ENCODE results near the gene REM1. TPM values are rescaled to one million over a fixed set of nuclear protein-coding genes. Genes with fewer than 3 reads are reported as not detected.

The REM1 gene
- total RNA-seq, 1 donor from 2014 or later: 2.8 TPM

- TF ChIP-seq CTCF (IDR thresholded peaks at IDR 0.05; ENCODE audit: partially characterized antibody, unreplicated experiment): peak; percentile 22
- peaks cover 4% of the 10 kb centered on the region for H3K9me3 Mint-ChIP-seq (ENCODE audit: unreplicated experiment)
- no peaks in the 10 kb centered on the region for H3K4me1 Mint-ChIP-seq (ENCODE audit: low read depth, unreplicated experiment)
- no peak overlapping the region for H3K27ac Mint-ChIP-seq (ENCODE audit: unreplicated experiment)
- H3K4me3 Mint-ChIP-seq (ENCODE audit: unreplicated experiment): no peak overlapping the region
- peaks cover 5% of the 10 kb centered on the region for H3K27me3 Mint-ChIP-seq (ENCODE audit: unreplicated experiment)
- H3K36me3 Mint-ChIP-seq (ENCODE audit: unreplicated experiment): no peaks in the 10 kb centered on the region
- DNase-seq: no peak
Observed at GRCh38 chr20:31508517-31509244, 33.6 kb downstream of the REM1 start.

- peaks cover 6% of the 10 kb centered on the region for H3K9me3 Mint-ChIP-seq (ENCODE audit: unreplicated experiment)
- peak; percentile 99 for DNase-seq
- no peaks in the 10 kb centered on the region for H3K27me3 Mint-ChIP-seq (ENCODE audit: unreplicated experiment)
- H3K4me3 Mint-ChIP-seq (ENCODE audit: unreplicated experiment): peak within 1 kb of the TSS; percentile 80
- no peaks in the 10 kb centered on the region for H3K36me3 Mint-ChIP-seq (ENCODE audit: unreplicated experiment)
- peak; percentile 100 for TF ChIP-seq CTCF (IDR thresholded peaks at IDR 0.05; ENCODE audit: partially characterized antibody, unreplicated experiment)
- H3K27ac Mint-ChIP-seq (ENCODE audit: unreplicated experiment): no peak within 1 kb of the TSS
- peaks cover 1% of the 10 kb centered on the region for H3K4me1 Mint-ChIP-seq (ENCODE audit: low read depth, unreplicated experiment)
Observed at GRCh38 chr20:31514154-31515071, 39.3 kb downstream of the REM1 start, which contains the start of gene HM13. HM13 (plus strand) TSS chr20:31514442; CDS start chr20:31514552, 110 bp downstream.

- Mint-ChIP-seq H3K27ac (ENCODE audit: unreplicated experiment) (no peak overlapping the region), H3K36me3 (ENCODE audit: unreplicated experiment) (no peaks in the 10 kb centered on the region), H3K27me3 (ENCODE audit: unreplicated experiment) (no peaks in the 10 kb centered on the region), H3K9me3 (ENCODE audit: unreplicated experiment) (peaks cover 6% of the 10 kb centered on the region), H3K4me1 (ENCODE audit: low read depth, unreplicated experiment) (peaks cover 1% of the 10 kb centered on the region), H3K4me3 (ENCODE audit: unreplicated experiment) (no peak overlapping the region)
- TF ChIP-seq CTCF (IDR thresholded peaks at IDR 0.05; ENCODE audit: partially characterized antibody, unreplicated experiment): no peak
- no peak for DNase-seq
Observed at GRCh38 chr20:31515072-31515774, 40.1 kb downstream of the REM1 start.

GRCh38 chr20:31515775-31516107 lies 40.7 kb downstream of the REM1 start:
- no peak for TF ChIP-seq CTCF (IDR thresholded peaks at IDR 0.05; ENCODE audit: partially characterized antibody, unreplicated experiment)
- no peaks in the 10 kb centered on the region for H3K27me3 Mint-ChIP-seq (ENCODE audit: unreplicated experiment)
- H3K27ac Mint-ChIP-seq (ENCODE audit: unreplicated experiment): no peak overlapping the region
- H3K36me3 Mint-ChIP-seq (ENCODE audit: unreplicated experiment): no peaks in the 10 kb centered on the region
- peaks cover 6% of the 10 kb centered on the region for H3K9me3 Mint-ChIP-seq (ENCODE audit: unreplicated experiment)
- no peak overlapping the region for H3K4me3 Mint-ChIP-seq (ENCODE audit: unreplicated experiment)
- DNase-seq: no peak
- peaks cover 1% of the 10 kb centered on the region for H3K4me1 Mint-ChIP-seq (ENCODE audit: low read depth, unreplicated experiment)

Measured in glutamatergic neuron (in vitro differentiated cells).